AG04450 (cell line): ENCODE measurements around the gene TMEM131L. TPM values are rescaled to one million over a fixed set of nuclear protein-coding genes. Genes with fewer than 3 reads are reported as not detected.

Source experiments
- CTCF ChIA-PET: fragments of 300-600, 350-600 bp; formaldehyde crosslinking; extraction: SDS; loops from one replicate; lab custom pipeline; 2022; ENCODE audit warnings: antibody characterized with exemption, inconsistent platforms; lab: Charles Lee
- POLR2A ChIA-PET: fragments of 350-600 bp; formaldehyde crosslinking; extraction: SDS; loops from one replicate; lab custom pipeline; 2021; ENCODE audit warnings: antibody characterized with exemption, inconsistent platforms; lab: Yijun Ruan, JAX
- DNase-seq: peaks from one replicate; pipeline ENCODE4 v3.0.0-alpha.2; 2011; ENCODE audit warnings: low read depth, low spot score
- H3K27ac ChIP-seq: one replicate; pipeline ENCODE4 v1.5.1; 2012; ENCODE audit warnings: low read depth, low read length, control low read depth
- H3K27me3 ChIP-seq: one replicate; pipeline ENCODE4 v1.6.0; 2012; ENCODE audit warnings: low read length; ENCODE audit not compliant: control insufficient read depth, insufficient read depth
- H3K4me3 ChIP-seq: 2 replicates; pipeline ENCODE4 v1.5.1; 2011; ENCODE audit warnings: mild to moderate bottlenecking, low read depth, low read length, control low read depth
- H3K9me3 ChIP-seq: 2 replicates; pipeline ENCODE4 v1.5.1; 2012; ENCODE audit warnings: low read length; ENCODE audit not compliant: control insufficient read depth, insufficient read depth
- polyA plus RNA-seq: library from polyadenylated mRNA; depleted of rRNA; stranded (reverse); fragments of >200 nt; gene quantifications from 2 replicates; pipeline ENCODE4 v1.2.3, GENCODE V29; 2011; rRNA removed
- TF ChIP-seq, protein P1 (sequence below): IDR thresholded peaks from 2 replicates; pipeline ENCODE4 v1.5.1; 2011; ENCODE audit warnings: low read depth, low read length, control low read depth, inconsistent platforms

Gene TMEM131L
- polyA plus RNA-seq, 1 experiment: 15.5 TPM

DNA sequence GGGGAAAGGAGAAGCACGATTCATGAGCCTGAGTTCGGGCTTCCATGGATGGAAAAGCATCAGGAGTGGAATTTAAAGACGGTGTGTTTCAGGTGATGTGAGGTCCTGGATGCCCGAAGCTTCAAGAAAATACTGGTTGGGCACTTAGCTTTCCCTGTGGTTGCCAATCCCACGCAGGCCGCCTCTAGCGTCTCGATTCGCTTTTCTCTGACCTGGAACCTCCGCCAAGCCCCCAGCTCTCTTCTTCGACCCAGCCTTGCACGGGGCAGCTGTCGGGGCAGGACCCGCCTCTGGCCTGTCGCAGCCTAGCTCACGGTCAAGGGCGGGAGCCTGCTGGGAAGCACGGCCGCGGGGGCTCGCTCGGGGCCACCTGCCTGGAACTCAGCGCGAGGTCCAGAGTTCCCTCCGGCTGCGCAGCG lies 217.6 kb downstream of the TMEM131L start:
- no peak for DNase-seq
- ChIA-PET POLR2A (no interaction called here), CTCF (interaction anchor here (1.1 kb wide), 1 partner anchor 10 kb away, joined by 4 read pairs; no protein-coding TSS in a partner anchor)
- Histone ChIP-seq H3K4me3 (peak overlapping the region; percentile 55), H3K9me3 (peaks cover 19% of the 10 kb centered on the region), H3K27ac (no peak overlapping the region), H3K27me3 (peaks cover 41% of the 10 kb centered on the region)
- TF ChIP-seq, protein P1, sequence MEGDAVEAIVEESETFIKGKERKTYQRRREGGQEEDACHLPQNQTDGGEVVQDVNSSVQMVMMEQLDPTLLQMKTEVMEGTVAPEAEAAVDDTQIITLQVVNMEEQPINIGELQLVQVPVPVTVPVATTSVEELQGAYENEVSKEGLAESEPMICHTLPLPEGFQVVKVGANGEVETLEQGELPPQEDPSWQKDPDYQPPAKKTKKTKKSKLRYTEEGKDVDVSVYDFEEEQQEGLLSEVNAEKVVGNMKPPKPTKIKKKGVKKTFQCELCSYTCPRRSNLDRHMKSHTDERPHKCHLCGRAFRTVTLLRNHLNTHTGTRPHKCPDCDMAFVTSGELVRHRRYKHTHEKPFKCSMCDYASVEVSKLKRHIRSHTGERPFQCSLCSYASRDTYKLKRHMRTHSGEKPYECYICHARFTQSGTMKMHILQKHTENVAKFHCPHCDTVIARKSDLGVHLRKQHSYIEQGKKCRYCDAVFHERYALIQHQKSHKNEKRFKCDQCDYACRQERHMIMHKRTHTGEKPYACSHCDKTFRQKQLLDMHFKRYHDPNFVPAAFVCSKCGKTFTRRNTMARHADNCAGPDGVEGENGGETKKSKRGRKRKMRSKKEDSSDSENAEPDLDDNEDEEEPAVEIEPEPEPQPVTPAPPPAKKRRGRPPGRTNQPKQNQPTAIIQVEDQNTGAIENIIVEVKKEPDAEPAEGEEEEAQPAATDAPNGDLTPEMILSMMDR: no peak

DNA sequence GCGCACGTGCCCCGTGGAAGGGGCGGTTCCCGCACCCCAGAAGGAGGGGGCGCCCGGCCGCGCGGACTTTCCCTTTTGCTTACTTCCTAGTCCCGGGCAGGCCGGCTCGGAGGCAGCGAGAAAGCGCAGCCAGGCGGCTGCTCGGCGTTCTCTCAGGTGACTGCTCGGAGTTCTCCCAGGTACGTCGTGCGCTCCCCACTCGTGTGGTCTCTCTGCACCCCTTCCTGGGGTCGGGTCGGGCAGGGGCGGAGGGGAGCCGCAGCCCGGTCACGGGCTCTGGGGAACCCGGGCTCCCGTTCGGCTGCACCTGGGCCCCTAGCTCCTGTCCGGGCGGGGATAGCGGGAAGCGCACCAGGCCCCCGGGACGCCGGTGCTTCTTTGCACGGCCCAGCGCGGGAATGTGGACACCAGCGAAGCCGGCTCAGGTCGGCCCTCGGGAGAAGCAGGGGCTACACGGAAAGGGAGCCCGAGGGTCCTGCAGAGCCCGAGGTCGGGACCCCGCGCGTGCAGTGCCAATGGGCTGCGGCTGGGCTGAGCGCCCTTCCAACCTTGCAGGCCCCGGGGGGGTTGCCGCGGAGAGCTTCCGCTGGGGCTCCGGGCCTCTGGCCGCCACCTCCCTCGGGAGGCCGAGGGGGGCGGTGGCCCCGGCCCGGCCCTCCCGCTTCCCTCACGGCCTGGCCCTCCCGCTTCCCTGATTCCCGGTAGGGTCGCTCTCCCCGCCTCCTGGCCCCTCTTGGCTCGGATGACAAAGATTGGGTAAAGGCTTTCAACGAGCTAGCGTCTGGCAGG lies 218.2 kb downstream of the TMEM131L start, which contains the start of gene TLR2:
TSS of gene TLR2 (plus strand) at position 99 of the 789 bp plus-strand sequence. CDS start 18,628 bp downstream, outside the sequence.
- Histone ChIP-seq H3K27me3 (peaks cover 39% of the 10 kb centered on the region), H3K4me3 (peak within 1 kb of the TSS; percentile 55), H3K9me3 (peaks cover 21% of the 10 kb centered on the region), H3K27ac (no peak within 1 kb of the TSS)
- ChIA-PET CTCF (interaction anchor here (1.1 kb wide), 2 partner anchors 10 to 14 kb away, joined by 4 to 5 read pairs; no protein-coding TSS in a partner anchor), POLR2A (no interaction called here)
- DNase-seq: no peak
- TF ChIP-seq, protein P1: no peak

DNA sequence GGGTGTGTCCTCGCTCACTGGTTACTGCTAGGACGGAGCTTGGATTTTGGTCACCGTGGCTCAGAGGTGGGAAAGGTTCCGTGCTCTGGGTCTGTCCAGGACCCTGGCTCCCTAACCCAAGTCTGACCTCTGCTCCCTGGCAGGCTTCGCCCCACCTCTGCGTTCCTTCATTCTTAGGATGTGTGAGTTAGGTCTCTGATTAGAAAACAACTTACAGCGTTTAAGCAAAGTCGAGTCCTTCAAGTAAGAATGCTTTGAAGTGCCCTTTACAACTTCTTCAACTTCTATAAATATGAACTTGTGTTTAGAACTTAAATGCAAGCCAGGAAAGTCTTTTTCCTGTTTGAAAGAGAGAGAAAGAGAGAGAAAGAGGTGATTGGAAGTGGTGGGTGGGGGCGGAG lies 218.8 kb downstream of the TMEM131L start:
- no peak for DNase-seq
- H3K27me3 ChIP-seq: peaks cover 38% of the 10 kb centered on the region
- TF ChIP-seq, protein P1: no peak
- ChIA-PET POLR2A (no interaction called here), CTCF (interaction anchor here (1.1 kb wide), 1 partner anchor 15 kb away, joined by 5 read pairs; no protein-coding TSS in a partner anchor)
- peak overlapping the region; percentile 55 for H3K4me3 ChIP-seq
- peaks cover 21% of the 10 kb centered on the region for H3K9me3 ChIP-seq
- no peak overlapping the region for H3K27ac ChIP-seq

Other genes starting within 250 kb of the TMEM131L start
- gene MND1, start 121.7 kb upstream of the TMEM131L start, polyA plus RNA-seq: 0.97 and 2.2 TPM in 2 replicates
- 0.22 and 0.24 TPM in 2 replicates for gene TLR2, start 217.9 kb downstream of the TMEM131L start, polyA plus RNA-seq